ENCODE results near the gene CARD9.

CARD9 gene

GRCh38 chr9:136392538-136393449 is 19.3 kb upstream of the CARD9 start:
- Histone ChIP-seq H3K36me3 (ENCODE audit: insufficient read depth, low read length) (peaks cover 87% of the 10 kb centered on the region), H2AFZ (ENCODE audit: low read length) (no peak overlapping the region), H3K27me3 (ENCODE audit: insufficient read depth, low read length) (no peaks in the 10 kb centered on the region), H3K79me2 (ENCODE audit: insufficient read depth, low read length) (0 out of 2 replicates have a peak, but pooled peaks cover under 1% of the 10 kb centered on the region), H3K9me2 (ENCODE audit: low read depth, low read length) (no peaks in the 10 kb centered on the region), H3K4me1 (ENCODE audit: insufficient read depth, low read length, severe bottlenecking) (no peaks in the 10 kb centered on the region), H3K4me2 (ENCODE audit: low read length) (no peak overlapping the region), H3F3A (ENCODE audit: insufficient read depth, low read length) (no peaks in the 10 kb centered on the region), H3K4me3 (ENCODE audit: low read depth, low read length, poor library complexity, severe bottlenecking) (no peak overlapping the region), H3K27ac (ENCODE audit: low read depth, low read length, poor library complexity, severe bottlenecking) (no peak overlapping the region), H4K20me1 (ENCODE audit: insufficient read depth, low read length) (no peaks in the 10 kb centered on the region), H3K9me3 (ENCODE audit: low read length) (no peaks in the 10 kb centered on the region), H3K9ac (ENCODE audit: low read length) (no peak overlapping the region)
- TF ChIP-seq CTCF (IDR thresholded peaks at IDR 0.05; ENCODE audit: low read length) = no peak
- no peak for TF ChIP-seq EZH2 (IDR thresholded peaks at IDR 0.05; ENCODE audit: borderline replicate concordance, low read length)

GRCh38 chr9:136391737-136392537 is 18.5 kb upstream of the CARD9 start:
- Histone ChIP-seq H3K9me2 (ENCODE audit: low read depth, low read length) (no peaks in the 10 kb centered on the region), H3K9me3 (ENCODE audit: low read length) (no peaks in the 10 kb centered on the region), H3K36me3 (ENCODE audit: insufficient read depth, low read length) (peaks cover 92% of the 10 kb centered on the region), H4K20me1 (ENCODE audit: insufficient read depth, low read length) (no peaks in the 10 kb centered on the region), H2AFZ (ENCODE audit: low read length) (no peak overlapping the region), H3K4me1 (ENCODE audit: insufficient read depth, low read length, severe bottlenecking) (no peaks in the 10 kb centered on the region), H3K4me2 (ENCODE audit: low read length) (no peak overlapping the region), H3K79me2 (ENCODE audit: insufficient read depth, low read length) (no peaks in the 10 kb centered on the region), H3K4me3 (ENCODE audit: low read depth, low read length, poor library complexity, severe bottlenecking) (no peak overlapping the region), H3F3A (ENCODE audit: insufficient read depth, low read length) (no peaks in the 10 kb centered on the region), H3K27ac (ENCODE audit: low read depth, low read length, poor library complexity, severe bottlenecking) (no peak overlapping the region), H3K27me3 (ENCODE audit: insufficient read depth, low read length) (no peaks in the 10 kb centered on the region), H3K9ac (ENCODE audit: low read length) (no peak overlapping the region)
- TF ChIP-seq EZH2 (IDR thresholded peaks at IDR 0.05; ENCODE audit: borderline replicate concordance, low read length) = no peak

- peaks cover 87% of the 10 kb centered on the region for H3K36me3 ChIP-seq (ENCODE audit: insufficient read depth, low read length)
- no peak for TF ChIP-seq CTCF (IDR thresholded peaks at IDR 0.05; ENCODE audit: low read length)
- no peak for TF ChIP-seq EZH2 (IDR thresholded peaks at IDR 0.05; ENCODE audit: borderline replicate concordance, low read length)
- H3K79me2 ChIP-seq (ENCODE audit: insufficient read depth, low read length) = no peaks in the 10 kb centered on the region
- H3K27me3 ChIP-seq (ENCODE audit: insufficient read depth, low read length) = no peaks in the 10 kb centered on the region
- no peaks in the 10 kb centered on the region for H3K9me2 ChIP-seq (ENCODE audit: low read depth, low read length)
- H4K20me1 ChIP-seq (ENCODE audit: insufficient read depth, low read length) = no peaks in the 10 kb centered on the region
- no peaks in the 10 kb centered on the region for H3F3A ChIP-seq (ENCODE audit: insufficient read depth, low read length)
- no peak overlapping the region for H3K4me2 ChIP-seq (ENCODE audit: low read length)
- no peaks in the 10 kb centered on the region for H3K4me1 ChIP-seq (ENCODE audit: insufficient read depth, low read length, severe bottlenecking)
- no peaks in the 10 kb centered on the region for H3K9me3 ChIP-seq (ENCODE audit: low read length)
- no peak overlapping the region for H2AFZ ChIP-seq (ENCODE audit: low read length)
- H3K9ac ChIP-seq (ENCODE audit: low read length) = no peak overlapping the region
- no peak overlapping the region for H3K27ac ChIP-seq (ENCODE audit: low read depth, low read length, poor library complexity, severe bottlenecking)
- H3K4me3 ChIP-seq (ENCODE audit: low read depth, low read length, poor library complexity, severe bottlenecking) = no peak overlapping the region
Measured at GRCh38 chr9:136389396-136389795, 15.9 kb upstream of the CARD9 start.

Measured in OCI-LY1 (cell line).